K562 (cell line): ENCODE results near the gene KLK2.

Source experiments
- CREM ChIP-seq: IDR thresholded peaks from 2 replicates; pipeline ENCODE4 v1.6.1; 2014; ENCODE audit warnings: antibody characterized with exemption, low read depth
- MEIS2 ChIP-seq: fragments of 450-650 bp; IDR thresholded peaks from 2 replicates; pipeline ENCODE4 v1.6.1; 2014; ENCODE audit warnings: mild to moderate bottlenecking; ENCODE audit not compliant: partially characterized antibody
- RBM17 ChIP-seq: fragments of 200-400 bp; formaldehyde crosslinking; IDR thresholded peaks from 2 replicates; pipeline ENCODE4 v1.6.1; 2017; ENCODE audit warnings: low read depth, mild to moderate bottlenecking, low read length, borderline replicate concordance
- SIN3B ChIP-seq: fragments of 450-650 bp; IDR thresholded peaks from 2 replicates; pipeline ENCODE4 v1.6.1; 2017; ENCODE audit warnings: low read depth, mild to moderate bottlenecking, moderate library complexity
- TCF7L2 ChIP-seq: fragments of 150-350 bp; IDR thresholded peaks from 2 replicates; pipeline ENCODE4 v1.6.1; 2016; ENCODE audit warnings: low read depth, mild to moderate bottlenecking, low read length, moderate library complexity
- ZNF124 ChIP-seq: sonication (generic); formaldehyde crosslinking; IDR thresholded peaks from 2 replicates; pipeline ENCODE4 v1.8.1; 2022; ENCODE audit warnings: missing genetic modification reagents
- ZNF384 ChIP-seq: IDR thresholded peaks from 2 replicates; pipeline ENCODE4 v1.6.1; 2012; ENCODE audit warnings: low read depth, low read length, improper control_type of control experiment
- TF ChIP-seq, protein P1 (sequence below): fragments of 200-800 bp; sonication (Bioruptor generic); IDR thresholded peaks from 2 replicates; pipeline ENCODE4 v1.6.1; 2016; ENCODE audit warnings: missing genetic modification characterization, missing compliant biosample characterization
- TF ChIP-seq, protein P2 (sequence below), 3 experiments: IDR thresholded peaks in 2 of 3; conservative IDR thresholded peaks in 1 of 3; 2 replicates each; pipeline ENCODE4 v1.5.1; 2011 to 2012; ENCODE audit warnings: low read length in 3 of 3, mild to moderate bottlenecking in 3 of 3, control low read depth in 2 of 3, improper control_type of control experiment in 1 of 3, inconsistent platforms in 1 of 3, low read depth in 1 of 3, mixed read lengths in 1 of 3, moderate library complexity in 1 of 3; ENCODE audit not compliant: insufficient read depth in 2 of 3

DNA sequence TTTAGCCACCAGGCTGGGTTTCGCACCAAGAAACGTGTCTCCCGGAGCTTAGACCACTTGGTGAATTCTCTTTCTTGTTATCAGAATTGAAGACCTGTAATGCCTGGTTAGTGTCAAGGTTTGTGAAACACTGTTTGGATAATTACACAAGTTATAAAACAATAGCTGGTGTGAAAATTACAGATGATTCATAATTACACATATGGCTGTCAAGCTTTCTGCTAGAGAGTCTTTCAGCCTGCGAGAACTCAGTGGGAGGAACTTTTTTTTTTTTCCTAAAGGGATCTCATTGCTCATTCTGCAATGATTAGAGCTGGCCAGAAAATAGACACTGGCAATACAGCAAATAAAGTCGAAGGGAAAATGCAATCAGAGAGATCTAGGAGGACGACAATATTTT is 51.3 kb downstream of the KLK2 start:
- TF ChIP-seq TCF7L2 (no peak), RBM17 (no peak), CREM (no peak), SIN3B (no peak), MEIS2 (no peak), ZNF124 (CRISPR knock-in tag) (no peak), ZNF384 (no peak)
- TF ChIP-seq, protein P1, sequence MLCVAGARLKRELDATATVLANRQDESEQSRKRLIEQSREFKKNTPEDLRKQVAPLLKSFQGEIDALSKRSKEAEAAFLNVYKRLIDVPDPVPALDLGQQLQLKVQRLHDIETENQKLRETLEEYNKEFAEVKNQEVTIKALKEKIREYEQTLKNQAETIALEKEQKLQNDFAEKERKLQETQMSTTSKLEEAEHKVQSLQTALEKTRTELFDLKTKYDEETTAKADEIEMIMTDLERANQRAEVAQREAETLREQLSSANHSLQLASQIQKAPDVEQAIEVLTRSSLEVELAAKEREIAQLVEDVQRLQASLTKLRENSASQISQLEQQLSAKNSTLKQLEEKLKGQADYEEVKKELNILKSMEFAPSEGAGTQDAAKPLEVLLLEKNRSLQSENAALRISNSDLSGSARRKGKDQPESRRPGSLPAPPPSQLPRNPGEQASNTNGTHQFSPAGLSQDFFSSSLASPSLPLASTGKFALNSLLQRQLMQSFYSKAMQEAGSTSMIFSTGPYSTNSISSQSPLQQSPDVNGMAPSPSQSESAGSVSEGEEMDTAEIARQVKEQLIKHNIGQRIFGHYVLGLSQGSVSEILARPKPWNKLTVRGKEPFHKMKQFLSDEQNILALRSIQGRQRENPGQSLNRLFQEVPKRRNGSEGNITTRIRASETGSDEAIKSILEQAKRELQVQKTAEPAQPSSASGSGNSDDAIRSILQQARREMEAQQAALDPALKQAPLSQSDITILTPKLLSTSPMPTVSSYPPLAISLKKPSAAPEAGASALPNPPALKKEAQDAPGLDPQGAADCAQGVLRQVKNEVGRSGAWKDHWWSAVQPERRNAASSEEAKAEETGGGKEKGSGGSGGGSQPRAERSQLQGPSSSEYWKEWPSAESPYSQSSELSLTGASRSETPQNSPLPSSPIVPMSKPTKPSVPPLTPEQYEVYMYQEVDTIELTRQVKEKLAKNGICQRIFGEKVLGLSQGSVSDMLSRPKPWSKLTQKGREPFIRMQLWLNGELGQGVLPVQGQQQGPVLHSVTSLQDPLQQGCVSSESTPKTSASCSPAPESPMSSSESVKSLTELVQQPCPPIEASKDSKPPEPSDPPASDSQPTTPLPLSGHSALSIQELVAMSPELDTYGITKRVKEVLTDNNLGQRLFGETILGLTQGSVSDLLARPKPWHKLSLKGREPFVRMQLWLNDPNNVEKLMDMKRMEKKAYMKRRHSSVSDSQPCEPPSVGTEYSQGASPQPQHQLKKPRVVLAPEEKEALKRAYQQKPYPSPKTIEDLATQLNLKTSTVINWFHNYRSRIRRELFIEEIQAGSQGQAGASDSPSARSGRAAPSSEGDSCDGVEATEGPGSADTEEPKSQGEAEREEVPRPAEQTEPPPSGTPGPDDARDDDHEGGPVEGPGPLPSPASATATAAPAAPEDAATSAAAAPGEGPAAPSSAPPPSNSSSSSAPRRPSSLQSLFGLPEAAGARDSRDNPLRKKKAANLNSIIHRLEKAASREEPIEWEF, result no peak
- TF ChIP-seq, protein P2, sequence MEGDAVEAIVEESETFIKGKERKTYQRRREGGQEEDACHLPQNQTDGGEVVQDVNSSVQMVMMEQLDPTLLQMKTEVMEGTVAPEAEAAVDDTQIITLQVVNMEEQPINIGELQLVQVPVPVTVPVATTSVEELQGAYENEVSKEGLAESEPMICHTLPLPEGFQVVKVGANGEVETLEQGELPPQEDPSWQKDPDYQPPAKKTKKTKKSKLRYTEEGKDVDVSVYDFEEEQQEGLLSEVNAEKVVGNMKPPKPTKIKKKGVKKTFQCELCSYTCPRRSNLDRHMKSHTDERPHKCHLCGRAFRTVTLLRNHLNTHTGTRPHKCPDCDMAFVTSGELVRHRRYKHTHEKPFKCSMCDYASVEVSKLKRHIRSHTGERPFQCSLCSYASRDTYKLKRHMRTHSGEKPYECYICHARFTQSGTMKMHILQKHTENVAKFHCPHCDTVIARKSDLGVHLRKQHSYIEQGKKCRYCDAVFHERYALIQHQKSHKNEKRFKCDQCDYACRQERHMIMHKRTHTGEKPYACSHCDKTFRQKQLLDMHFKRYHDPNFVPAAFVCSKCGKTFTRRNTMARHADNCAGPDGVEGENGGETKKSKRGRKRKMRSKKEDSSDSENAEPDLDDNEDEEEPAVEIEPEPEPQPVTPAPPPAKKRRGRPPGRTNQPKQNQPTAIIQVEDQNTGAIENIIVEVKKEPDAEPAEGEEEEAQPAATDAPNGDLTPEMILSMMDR (IDR thresholded peaks at IDR 0.05 in 2 of 3, conservative IDR thresholded peaks at IDR 0.05 in 1 of 3; ENCODE audit: insufficient read depth in 2 of 3, low read depth in 1 of 3, low read length in 3 of 3), result no peak
